Activated naive CD8-positive, alpha-beta T cell treated with anti-CD3 and anti-CD28 coated beads, Interleukin-2, amount 50 U/mL, for 24 hours (primary cell): ENCODE measurements around the gene DYSF.

Experiments
- ATAC-seq: fragments of 150-1000 bp; cut with Tn5 transposase; one replicate; pipeline ENCODE4 v1.10.0; 2021
- DNase-seq: peaks from one replicate; pipeline ENCODE4 v3.0.0; 2021
- H3K27ac Mint-ChIP-seq: one replicate; pipeline ENCODE4 v1.8.0; 2021; ENCODE audit warnings: mild to moderate bottlenecking, mixed read lengths
- H3K27me3 Mint-ChIP-seq: one replicate; pipeline ENCODE4 v1.8.0; 2021; ENCODE audit warnings: mixed read lengths
- H3K36me3 Mint-ChIP-seq: one replicate; pipeline ENCODE4 v1.8.0; 2021; ENCODE audit warnings: low read depth, mixed read lengths
- H3K4me1 Mint-ChIP-seq: one replicate; pipeline ENCODE4 v1.8.0; 2021; ENCODE audit warnings: mixed read lengths
- H3K4me3 Mint-ChIP-seq: one replicate; pipeline ENCODE4 v1.8.0; 2021; ENCODE audit warnings: mild to moderate bottlenecking, moderate library complexity, mixed read lengths
- H3K9me3 Mint-ChIP-seq: one replicate; pipeline ENCODE4 v1.8.0; 2021; ENCODE audit warnings: mixed read lengths

The DYSF gene

GRCh38 chr2:71683070-71683469 lies 229.7 kb downstream of the DYSF start:
- ATAC-seq (no peak), DNase-seq (no peak)
- no peak overlapping the region for H3K4me3 Mint-ChIP-seq
- H3K4me1 Mint-ChIP-seq = no peaks in the 10 kb centered on the region
- H3K27ac Mint-ChIP-seq = no peak overlapping the region
- H3K27me3 Mint-ChIP-seq = peaks cover 2% of the 10 kb centered on the region
- H3K9me3 Mint-ChIP-seq = no peaks in the 10 kb centered on the region
- H3K36me3 Mint-ChIP-seq = no peaks in the 10 kb centered on the region

- Mint-ChIP-seq H3K27ac (no peak overlapping the region), H3K36me3 (no peaks in the 10 kb centered on the region), H3K9me3 (no peaks in the 10 kb centered on the region), H3K4me3 (no peak overlapping the region), H3K27me3 (peaks cover under 1% of the 10 kb centered on the region), H3K4me1 (no peaks in the 10 kb centered on the region)
- ATAC-seq (no peak), DNase-seq (no peak)
Observed at GRCh38 chr2:71683666-71684065, 230.3 kb downstream of the DYSF start.

GRCh38 chr2:71684226-71685072 lies 231.1 kb downstream of the DYSF start:
- H3K4me3 Mint-ChIP-seq = no peak overlapping the region
- no peak overlapping the region for H3K27ac Mint-ChIP-seq
- no peak for DNase-seq
- no peaks in the 10 kb centered on the region for H3K4me1 Mint-ChIP-seq
- no peaks in the 10 kb centered on the region for H3K9me3 Mint-ChIP-seq
- no peaks in the 10 kb centered on the region for H3K27me3 Mint-ChIP-seq
- no peaks in the 10 kb centered on the region for H3K36me3 Mint-ChIP-seq
- peak; percentile 18 for ATAC-seq

- Mint-ChIP-seq H3K9me3 (no peaks in the 10 kb centered on the region), H3K27me3 (no peaks in the 10 kb centered on the region), H3K4me3 (no peak overlapping the region), H3K4me1 (no peaks in the 10 kb centered on the region), H3K36me3 (no peaks in the 10 kb centered on the region), H3K27ac (no peak overlapping the region)
- ATAC-seq (no peak), DNase-seq (no peak)
Observed at GRCh38 chr2:71685073-71685848, 231.9 kb downstream of the DYSF start.

GRCh38 chr2:71685941-71686611 lies 232.7 kb downstream of the DYSF start:
- ATAC-seq = no peak

GRCh38 chr2:71686781-71687180 lies 233.4 kb downstream of the DYSF start:
- no peak for DNase-seq
- no peaks in the 10 kb centered on the region for H3K4me1 Mint-ChIP-seq
- no peaks in the 10 kb centered on the region for H3K36me3 Mint-ChIP-seq
- H3K4me3 Mint-ChIP-seq = no peak overlapping the region
- H3K9me3 Mint-ChIP-seq = no peaks in the 10 kb centered on the region
- H3K27ac Mint-ChIP-seq = no peak overlapping the region
- ATAC-seq = no peak
- H3K27me3 Mint-ChIP-seq = no peaks in the 10 kb centered on the region

More at GRCh38 chr2:71685941-71686611, 232.7 kb downstream of the DYSF start:
- H3K4me3 Mint-ChIP-seq = no peak overlapping the region
- no peaks in the 10 kb centered on the region for H3K9me3 Mint-ChIP-seq
- no peaks in the 10 kb centered on the region for H3K4me1 Mint-ChIP-seq
- DNase-seq = no peak
- no peak overlapping the region for H3K27ac Mint-ChIP-seq
- H3K27me3 Mint-ChIP-seq = no peaks in the 10 kb centered on the region
- H3K36me3 Mint-ChIP-seq = no peaks in the 10 kb centered on the region

- Mint-ChIP-seq H3K27me3 (no peaks in the 10 kb centered on the region), H3K27ac (no peak overlapping the region), H3K9me3 (no peaks in the 10 kb centered on the region), H3K4me1 (no peaks in the 10 kb centered on the region), H3K4me3 (no peak overlapping the region), H3K36me3 (no peaks in the 10 kb centered on the region)
- DNase-seq (no peak), ATAC-seq (no peak)
Observed at GRCh38 chr2:71687412-71687811, 234.1 kb downstream of the DYSF start.

GRCh38 chr2:71688530-71688929 lies 235.2 kb downstream of the DYSF start:
- H3K4me1 Mint-ChIP-seq = no peaks in the 10 kb centered on the region
- no peak overlapping the region for H3K4me3 Mint-ChIP-seq

GRCh38 chr2:71689393-71689792 lies 236.0 kb downstream of the DYSF start:
- Mint-ChIP-seq H3K9me3 (no peaks in the 10 kb centered on the region), H3K4me1 (no peaks in the 10 kb centered on the region), H3K27ac (no peak overlapping the region), H3K27me3 (no peaks in the 10 kb centered on the region), H3K36me3 (no peaks in the 10 kb centered on the region), H3K4me3 (no peak overlapping the region)
- no peak for ATAC-seq
- DNase-seq = no peak

More at GRCh38 chr2:71688530-71688929, 235.2 kb downstream of the DYSF start:
- H3K36me3 Mint-ChIP-seq = no peaks in the 10 kb centered on the region
- no peak overlapping the region for H3K27ac Mint-ChIP-seq
- no peaks in the 10 kb centered on the region for H3K27me3 Mint-ChIP-seq
- ATAC-seq (no peak), DNase-seq (no peak)
- no peaks in the 10 kb centered on the region for H3K9me3 Mint-ChIP-seq

- no peak for ATAC-seq
- H3K9me3 Mint-ChIP-seq = no peaks in the 10 kb centered on the region
- H3K36me3 Mint-ChIP-seq = no peaks in the 10 kb centered on the region
- no peaks in the 10 kb centered on the region for H3K27me3 Mint-ChIP-seq
- no peaks in the 10 kb centered on the region for H3K4me1 Mint-ChIP-seq
- DNase-seq = no peak
- H3K4me3 Mint-ChIP-seq = no peak overlapping the region
- H3K27ac Mint-ChIP-seq = no peak overlapping the region
Observed at GRCh38 chr2:71689968-71690834, 236.8 kb downstream of the DYSF start.

- no peaks in the 10 kb centered on the region for H3K9me3 Mint-ChIP-seq
- H3K36me3 Mint-ChIP-seq = no peaks in the 10 kb centered on the region
- no peak overlapping the region for H3K27ac Mint-ChIP-seq
- ATAC-seq (no peak), DNase-seq (no peak)
- no peaks in the 10 kb centered on the region for H3K27me3 Mint-ChIP-seq
- H3K4me1 Mint-ChIP-seq = no peaks in the 10 kb centered on the region
- H3K4me3 Mint-ChIP-seq = no peak overlapping the region
Observed at GRCh38 chr2:71690876-71691475, 237.6 kb downstream of the DYSF start.

- ATAC-seq (no peak), DNase-seq (no peak)
- Mint-ChIP-seq H3K9me3 (no peaks in the 10 kb centered on the region), H3K36me3 (no peaks in the 10 kb centered on the region), H3K27ac (no peak overlapping the region), H3K27me3 (no peaks in the 10 kb centered on the region), H3K4me3 (no peak overlapping the region), H3K4me1 (no peaks in the 10 kb centered on the region)
Observed at GRCh38 chr2:71691747-71692441, 238.5 kb downstream of the DYSF start.

GRCh38 chr2:71692621-71693277 lies 239.4 kb downstream of the DYSF start:
- Mint-ChIP-seq H3K9me3 (no peaks in the 10 kb centered on the region), H3K4me1 (no peaks in the 10 kb centered on the region), H3K4me3 (no peak overlapping the region), H3K27me3 (no peaks in the 10 kb centered on the region), H3K27ac (no peak overlapping the region), H3K36me3 (no peaks in the 10 kb centered on the region)
- no peak for DNase-seq
- ATAC-seq = no peak
